ENCODE results near the gene POLR2J.
"Not testable (repeated sequence)": the region's sequence is repeated elsewhere in the genome, so short reads cannot be mapped to it uniquely, and the experiment has no call there.

The POLR2J gene

GRCh38 chr7:102478314-102479208, at the start of gene POLR2J:
Gene POLR2J (minus strand): TSS chr7:102478922. CDS start chr7:102478860, 62 bp downstream.
- DNase-seq = not testable (repeated sequence)

GRCh38 chr7:102527822-102528793, 49.4 kb upstream of the POLR2J start:
- DNase-seq = not testable (repeated sequence)

GRCh38 chr7:102527182-102527581, 48.5 kb upstream of the POLR2J start:
- DNase-seq = not testable (repeated sequence)

- DNase-seq = not testable (repeated sequence)
These were observed 46.1 kb upstream of the POLR2J start for GRCh38 chr7:102524803-102525202.

- not testable (repeated sequence) for DNase-seq
These were observed 42.1 kb upstream of the POLR2J start for GRCh38 chr7:102520797-102521196.

- not testable (repeated sequence) for DNase-seq
These were observed 38.9 kb upstream of the POLR2J start, which contains the start of gene RASA4B for GRCh38 chr7:102517550-102518147. Gene RASA4B (minus strand): TSS chr7:102517777. CDS start chr7:102517710, 67 bp downstream.

- DNase-seq = not testable (repeated sequence)
These were observed 38.2 kb upstream of the POLR2J start for GRCh38 chr7:102516951-102517350.

GRCh38 chr7:102515889-102516288, 37.2 kb upstream of the POLR2J start:
- not testable (repeated sequence) for DNase-seq

- DNase-seq = not testable (repeated sequence)
These were observed 36.4 kb upstream of the POLR2J start for GRCh38 chr7:102514881-102515721.

- not testable (repeated sequence) for DNase-seq
These were observed 34.0 kb upstream of the POLR2J start for GRCh38 chr7:102512642-102513221.

- DNase-seq = not testable (repeated sequence)
These were observed 33.3 kb upstream of the POLR2J start for GRCh38 chr7:102511860-102512522.

- not testable (repeated sequence) for DNase-seq
These were observed 31.9 kb upstream of the POLR2J start for GRCh38 chr7:102510575-102510974.

- DNase-seq = not testable (repeated sequence)
These were observed 28.8 kb upstream of the POLR2J start for GRCh38 chr7:102507410-102508088.

- DNase-seq = not testable (repeated sequence)
These were observed 26.8 kb upstream of the POLR2J start for GRCh38 chr7:102505298-102506185.

GRCh38 chr7:102503141-102503540, 24.4 kb upstream of the POLR2J start:
- DNase-seq = not testable (repeated sequence)

- DNase-seq = not testable (repeated sequence)
These were observed 19.6 kb upstream of the POLR2J start for GRCh38 chr7:102498321-102498720.

GRCh38 chr7:102497308-102497707, 18.6 kb upstream of the POLR2J start:
- DNase-seq = not testable (repeated sequence)

GRCh38 chr7:102496861-102497260, 18.1 kb upstream of the POLR2J start:
- not testable (repeated sequence) for DNase-seq

Data from NCI-H1694 treated with DMSO at 0.1 percent for 48 hours (cell line).